Aorta (tissue), 5 donors: ENCODE measurements around the gene SPIRE1. TPM values are rescaled to one million over a fixed set of nuclear protein-coding genes. Genes with fewer than 3 reads are reported as not detected.

Experiments
- ATAC-seq: fragments of 200-7000 bp; cut with Tn5 transposase; one replicate; pipeline ENCODE4 v1.9.1; 2022; ENCODE audit warnings: moderate library complexity; ENCODE audit not compliant: low FRiP score
- DNase-seq, 2 donors: peaks; one replicate each; pipeline ENCODE4 v3.0.0-alpha.2; 2020
- H3K27ac ChIP-seq, 2 donors: one replicate each; pipeline ENCODE4 v1.5.1; 2013; ENCODE audit warnings: low read length in 2 of 2, mild to moderate bottlenecking in 2 of 2, moderate library complexity in 2 of 2, control low read depth in 1 of 2, inconsistent platforms in 1 of 2, low read depth in 1 of 2
- H3K27me3 ChIP-seq, 2 donors: one replicate each; pipeline ENCODE4 v1.6.1; 2013; ENCODE audit warnings: control low read depth in 1 of 2, low read length in 1 of 2, mild to moderate bottlenecking in 1 of 2, moderate library complexity in 1 of 2; ENCODE audit not compliant: insufficient read depth in 2 of 2, control insufficient read depth in 1 of 2
- H3K36me3 ChIP-seq, 2 donors: one replicate each; pipeline ENCODE4 v1.6.1; 2013; ENCODE audit warnings: control low read depth in 1 of 2, low read length in 1 of 2, mild to moderate bottlenecking in 1 of 2; ENCODE audit not compliant: insufficient read depth in 2 of 2, control insufficient read depth in 1 of 2
- H3K4me1 ChIP-seq, 2 donors: one replicate each; pipeline ENCODE4 v1.6.1; 2013; ENCODE audit warnings: low read length in 2 of 2, control low read depth in 1 of 2, mild to moderate bottlenecking in 1 of 2, moderate library complexity in 1 of 2; ENCODE audit not compliant: insufficient read depth in 2 of 2, control insufficient read depth in 1 of 2
- H3K4me3 ChIP-seq, 2 donors: one replicate each; pipeline ENCODE4 v1.5.1; 2013; ENCODE audit warnings: low read length in 2 of 2, control low read depth in 1 of 2, mild to moderate bottlenecking in 1 of 2
- H3K9me3 ChIP-seq: one replicate; pipeline ENCODE4 v1.6.1; 2013; ENCODE audit warnings: mild to moderate bottlenecking, low read length; ENCODE audit not compliant: control insufficient read depth
- WGBS, 2 donors: extraction: QIAGEN DNeasy Blood & Tissue Kit; methylation state at CpG; one replicate each; pipeline ENCODE4 v1.1.7; 2013; 5-methylcytosine and 5-hydroxymethylcytosine counted together
- intact Hi-C, 2 donors: fragments of 100-400 bp; cut with DNase I; formaldehyde crosslinking; loops; one replicate each; pipeline versions ENCODE4 v1.14.2 to v1.15.0; 2022
- polyA plus RNA-seq, 2 donors: library from polyadenylated mRNA; stranded (reverse); fragments of 200-250 nt; gene quantifications; one replicate each; pipeline ENCODE4 v1.2.3, GENCODE V29; 2013
- total RNA-seq, 2 donors: library from RNA; stranded (reverse); fragmentation: NEBNext Ultra II Directional; extraction: Animal tissue kit (Norgen Biotek cat#: 25700); gene quantifications; one replicate each; pipeline ENCODE4 v1.2.1, GENCODE V29; 2021
- donor health status: healthy with polysubstance abuse.
- donor health status: Bipolar disorder and iron deficiency.
- donor health status: DM: no; HTN: no; CAD: no.
- donor health status: DM: no; HTN: no; CAD: no.
- donor health status: DM: yes; HTN: yes; CAD: no.

SPIRE1 gene
- total and polyA plus RNA-seq, 4 donors: 14.9 to 48.5 (median 28.2) TPM

GRCh38 chr18:12435867-12436266 lies 222.0 kb downstream of the SPIRE1 start:
- DNase-seq: no peak
- ATAC-seq: no peak
- Histone ChIP-seq H3K27ac (no peak overlapping the region), H3K27me3 (no peaks in the 10 kb centered on the region), H3K4me3 (no peak overlapping the region), H3K9me3 (no peaks in the 10 kb centered on the region), H3K4me1 (no peaks in the 10 kb centered on the region), H3K36me3 (peaks cover 5 to 6% of the 10 kb centered on the region in 2 donors)
- WGBS, 2 donors: 88 to 92% methylated on average over 8 of the region's 8 CpGs
- intact Hi-C loops: loop anchor here in 1 of 2 donors (10.0 kb wide), 1 partner anchor 49 kb away; no protein-coding TSS in a partner anchor

GRCh38 chr18:12434541-12434929 lies 223.4 kb downstream of the SPIRE1 start:
- 89 to 93% methylated on average over 14 of the region's 14 CpGs for WGBS, 2 donors
- no peaks in the 10 kb centered on the region for H3K9me3 ChIP-seq
- intact Hi-C loops: loop anchor here in 1 of 2 donors (10.0 kb wide), 1 partner anchor 50 kb away; no protein-coding TSS in a partner anchor
- DNase-seq (no peak), ATAC-seq (no peak)
- peaks cover 6 to 7% of the 10 kb centered on the region in 2 donors for H3K36me3 ChIP-seq
- no peak overlapping the region for H3K4me3 ChIP-seq
- no peaks in the 10 kb centered on the region for H3K27me3 ChIP-seq
- H3K4me1 ChIP-seq: no peaks in the 10 kb centered on the region
- H3K27ac ChIP-seq: no peak overlapping the region

GRCh38 chr18:12433829-12434540 lies 223.9 kb downstream of the SPIRE1 start:
- WGBS, 2 donors: 97% methylated on average over 51 of the region's 51 CpGs
- ATAC-seq: no peak
- H3K4me1 ChIP-seq: no peaks in the 10 kb centered on the region
- no peaks in the 10 kb centered on the region for H3K27me3 ChIP-seq
- H3K4me3 ChIP-seq: no peak overlapping the region
- peaks cover 2 to 7% of the 10 kb centered on the region in 2 donors for H3K36me3 ChIP-seq
- DNase-seq: no peak
- H3K9me3 ChIP-seq: no peaks in the 10 kb centered on the region
- intact Hi-C loops: loop anchor here in 1 of 2 donors (10.0 kb wide), 1 partner anchor 51 kb away; no protein-coding TSS in a partner anchor
- no peak overlapping the region for H3K27ac ChIP-seq

GRCh38 chr18:12432881-12433280 lies 225.0 kb downstream of the SPIRE1 start:
- WGBS, 2 donors: 96 to 97% methylated on average over 31 of the region's 31 CpGs
- Histone ChIP-seq H3K36me3 (peaks cover 0 to 7% of the 10 kb centered on the region in 2 donors), H3K9me3 (no peaks in the 10 kb centered on the region), H3K4me1 (no peaks in the 10 kb centered on the region), H3K27ac (no peak overlapping the region), H3K27me3 (no peaks in the 10 kb centered on the region), H3K4me3 (no peak overlapping the region)
- DNase-seq (no peak), ATAC-seq (no peak)
- intact Hi-C loops: loop anchor here in 1 of 2 donors (10.0 kb wide), 1 partner anchor 52 kb away; no protein-coding TSS in a partner anchor

- Histone ChIP-seq H3K4me1 (no peaks in the 10 kb centered on the region), H3K27me3 (no peaks in the 10 kb centered on the region), H3K4me3 (no peak overlapping the region), H3K27ac (no peak overlapping the region), H3K9me3 (no peaks in the 10 kb centered on the region), H3K36me3 (peaks cover 0 to 7% of the 10 kb centered on the region in 2 donors)
- DNase-seq: no peak
- ATAC-seq: no peak
- intact Hi-C loops: loop anchor here in 1 of 2 donors (10.0 kb wide), 1 partner anchor 53 kb away; no protein-coding TSS in a partner anchor
- WGBS, 2 donors: 96% methylated on average over 22 of the region's 22 CpGs
Observed at GRCh38 chr18:12432196-12432595, 225.7 kb downstream of the SPIRE1 start.

- Histone ChIP-seq H3K4me1 (no peaks in the 10 kb centered on the region), H3K9me3 (no peaks in the 10 kb centered on the region), H3K27me3 (no peaks in the 10 kb centered on the region), H3K4me3 (no peak overlapping the region), H3K27ac (no peak overlapping the region), H3K36me3 (peaks cover 0 to 7% of the 10 kb centered on the region in 2 donors)
- 93 to 95% methylated on average over 12 to 16 of the region's 16 CpGs for WGBS, 2 donors
- ATAC-seq (no peak), DNase-seq (no peak)
- intact Hi-C loops: loop anchor here in 1 of 2 donors (10.0 kb wide), 1 partner anchor 53 kb away; no protein-coding TSS in a partner anchor
Observed at GRCh38 chr18:12431561-12431960, 226.3 kb downstream of the SPIRE1 start.

- H3K27ac ChIP-seq: no peak overlapping the region
- intact Hi-C loops: loop anchor here in 1 of 2 donors (10.0 kb wide), 1 partner anchor 54 kb away; no protein-coding TSS in a partner anchor
- WGBS, 2 donors: 89 to 91% methylated on average over 8 of the region's 8 CpGs
Observed at GRCh38 chr18:12430137-12430990, 227.5 kb downstream of the SPIRE1 start.

GRCh38 chr18:12429556-12429955 lies 228.4 kb downstream of the SPIRE1 start:
- H3K27ac ChIP-seq: no peak overlapping the region
- intact Hi-C loops: no loop called here
- 92% methylated on average over 16 of the region's 16 CpGs for WGBS, 2 donors
- peaks cover 0 to 7% of the 10 kb centered on the region in 2 donors for H3K36me3 ChIP-seq
- no peak overlapping the region for H3K4me3 ChIP-seq
- no peaks in the 10 kb centered on the region for H3K4me1 ChIP-seq
- H3K27me3 ChIP-seq: no peaks in the 10 kb centered on the region
- no peak for ATAC-seq
- no peak for DNase-seq
- H3K9me3 ChIP-seq: no peaks in the 10 kb centered on the region

More at GRCh38 chr18:12430137-12430990, 227.5 kb downstream of the SPIRE1 start:
- Histone ChIP-seq H3K4me3 (no peak overlapping the region), H3K4me1 (no peaks in the 10 kb centered on the region), H3K27me3 (no peaks in the 10 kb centered on the region), H3K9me3 (no peaks in the 10 kb centered on the region), H3K36me3 (peaks cover 0 to 7% of the 10 kb centered on the region in 2 donors)
- ATAC-seq: no peak
- no peak for DNase-seq
